ENCODE results near the gene CRK. TPM values are rescaled to one million over a fixed set of nuclear protein-coding genes. Genes with fewer than 3 reads are reported as not detected.

The CRK gene
- total RNA-seq, 1 experiment from 2014 or later = 41.8 TPM

DNA sequence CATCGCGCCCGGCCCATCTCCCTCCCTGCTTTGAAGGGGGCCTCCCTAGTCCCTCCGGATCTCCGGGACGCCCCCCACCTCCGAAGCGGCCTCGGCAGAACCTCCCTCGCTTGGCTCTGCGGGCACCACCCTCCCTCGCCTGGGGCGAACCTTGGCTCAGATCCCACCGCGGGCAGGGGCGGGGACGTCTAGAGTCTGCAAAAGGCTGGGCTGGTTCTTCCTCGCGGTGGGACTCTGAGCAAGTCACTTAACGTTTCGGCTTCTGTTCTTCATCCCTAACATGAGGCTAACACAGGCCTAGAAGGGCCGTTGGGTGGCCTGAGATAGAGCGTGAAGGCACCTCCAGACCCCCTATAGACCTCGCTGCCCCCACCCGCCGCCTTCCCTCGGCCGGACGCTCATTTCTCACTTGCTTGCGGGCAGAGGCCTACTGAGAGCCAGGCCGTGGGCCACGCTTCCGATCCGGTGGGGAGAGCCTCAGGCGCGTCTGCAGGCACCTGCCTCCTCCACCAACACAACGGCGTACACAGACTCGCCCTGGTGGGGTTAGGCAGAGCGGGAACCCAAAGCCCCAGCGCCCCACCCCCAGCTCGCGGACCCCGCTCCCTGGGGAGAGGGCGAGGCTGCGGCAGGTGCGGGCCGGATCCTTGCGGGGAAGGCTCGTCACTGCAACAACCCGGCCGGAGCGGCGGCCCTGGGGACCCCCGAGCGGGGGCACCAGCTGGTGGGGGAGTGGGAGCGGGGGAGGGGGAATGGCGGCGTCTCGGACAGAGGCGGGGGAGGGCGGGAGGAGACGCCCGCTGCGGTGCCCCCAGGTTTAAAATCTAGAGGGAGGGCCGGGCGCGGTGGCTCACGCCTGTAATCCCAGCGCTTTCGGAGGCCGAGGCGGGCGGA is 31.0 kb upstream of the CRK start:
- Histone ChIP-seq H3K9ac (ENCODE audit: low read length) (no peak overlapping the region), H4K20me1 (ENCODE audit: low read length) (no peaks in the 10 kb centered on the region), H3F3A (ENCODE audit: low read length, unreplicated experiment) (no peaks in the 10 kb centered on the region), H3K27me3 (ENCODE audit: low read length) (no peaks in the 10 kb centered on the region), H3K9me2 (replicated peaks; ENCODE audit: low read length) (no peaks in the 10 kb centered on the region), H3K4me1 (ENCODE audit: insufficient read depth, low read length) (peaks cover 16% of the 10 kb centered on the region; the same call in 1 of the 2 replicates), H3K4me2 (ENCODE audit: low read length) (no peak overlapping the region), H3K27ac (ENCODE audit: low read length) (no peak overlapping the region), H3K9me3 (ENCODE audit: low read length) (no peaks in the 10 kb centered on the region), H2AFZ (ENCODE audit: low read length) (no peak overlapping the region), H3K36me3 (ENCODE audit: low read depth, low read length) (no peaks in the 10 kb centered on the region; the same call in 1 of the 2 replicates), H3K4me3 (ENCODE audit: low read length) (no peak overlapping the region), H3K79me2 (ENCODE audit: low read length) (peaks cover 35% of the 10 kb centered on the region)
- TF ChIP-seq, protein P1, sequence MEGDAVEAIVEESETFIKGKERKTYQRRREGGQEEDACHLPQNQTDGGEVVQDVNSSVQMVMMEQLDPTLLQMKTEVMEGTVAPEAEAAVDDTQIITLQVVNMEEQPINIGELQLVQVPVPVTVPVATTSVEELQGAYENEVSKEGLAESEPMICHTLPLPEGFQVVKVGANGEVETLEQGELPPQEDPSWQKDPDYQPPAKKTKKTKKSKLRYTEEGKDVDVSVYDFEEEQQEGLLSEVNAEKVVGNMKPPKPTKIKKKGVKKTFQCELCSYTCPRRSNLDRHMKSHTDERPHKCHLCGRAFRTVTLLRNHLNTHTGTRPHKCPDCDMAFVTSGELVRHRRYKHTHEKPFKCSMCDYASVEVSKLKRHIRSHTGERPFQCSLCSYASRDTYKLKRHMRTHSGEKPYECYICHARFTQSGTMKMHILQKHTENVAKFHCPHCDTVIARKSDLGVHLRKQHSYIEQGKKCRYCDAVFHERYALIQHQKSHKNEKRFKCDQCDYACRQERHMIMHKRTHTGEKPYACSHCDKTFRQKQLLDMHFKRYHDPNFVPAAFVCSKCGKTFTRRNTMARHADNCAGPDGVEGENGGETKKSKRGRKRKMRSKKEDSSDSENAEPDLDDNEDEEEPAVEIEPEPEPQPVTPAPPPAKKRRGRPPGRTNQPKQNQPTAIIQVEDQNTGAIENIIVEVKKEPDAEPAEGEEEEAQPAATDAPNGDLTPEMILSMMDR (conservative IDR thresholded peaks at IDR 0.05; ENCODE audit: low read depth, low read length) = no peak
- TF ChIP-seq EZH2 (IDR thresholded peaks at IDR 0.05; ENCODE audit: low read length, unreplicated experiment) = no peak
- no peak for TF ChIP-seq EZH2phosphoT487 (IDR thresholded peaks at IDR 0.05; ENCODE audit: borderline replicate concordance, low read length)
- no peak for DNase-seq
- ChIA-PET CTCF (interaction anchor here (0.9 kb wide), 1 partner anchor 122 kb away, joined by 5 read pairs; no protein-coding TSS in a partner anchor), POLR2A (ENCODE audit: unreplicated experiment) (no interaction called here)
- intact Hi-C loops (cut with micrococcal nuclease) = no loop called here
- ATAC-seq = no peak
- BruUV-seq (replicated peaks) = no TSS peak

DNA sequence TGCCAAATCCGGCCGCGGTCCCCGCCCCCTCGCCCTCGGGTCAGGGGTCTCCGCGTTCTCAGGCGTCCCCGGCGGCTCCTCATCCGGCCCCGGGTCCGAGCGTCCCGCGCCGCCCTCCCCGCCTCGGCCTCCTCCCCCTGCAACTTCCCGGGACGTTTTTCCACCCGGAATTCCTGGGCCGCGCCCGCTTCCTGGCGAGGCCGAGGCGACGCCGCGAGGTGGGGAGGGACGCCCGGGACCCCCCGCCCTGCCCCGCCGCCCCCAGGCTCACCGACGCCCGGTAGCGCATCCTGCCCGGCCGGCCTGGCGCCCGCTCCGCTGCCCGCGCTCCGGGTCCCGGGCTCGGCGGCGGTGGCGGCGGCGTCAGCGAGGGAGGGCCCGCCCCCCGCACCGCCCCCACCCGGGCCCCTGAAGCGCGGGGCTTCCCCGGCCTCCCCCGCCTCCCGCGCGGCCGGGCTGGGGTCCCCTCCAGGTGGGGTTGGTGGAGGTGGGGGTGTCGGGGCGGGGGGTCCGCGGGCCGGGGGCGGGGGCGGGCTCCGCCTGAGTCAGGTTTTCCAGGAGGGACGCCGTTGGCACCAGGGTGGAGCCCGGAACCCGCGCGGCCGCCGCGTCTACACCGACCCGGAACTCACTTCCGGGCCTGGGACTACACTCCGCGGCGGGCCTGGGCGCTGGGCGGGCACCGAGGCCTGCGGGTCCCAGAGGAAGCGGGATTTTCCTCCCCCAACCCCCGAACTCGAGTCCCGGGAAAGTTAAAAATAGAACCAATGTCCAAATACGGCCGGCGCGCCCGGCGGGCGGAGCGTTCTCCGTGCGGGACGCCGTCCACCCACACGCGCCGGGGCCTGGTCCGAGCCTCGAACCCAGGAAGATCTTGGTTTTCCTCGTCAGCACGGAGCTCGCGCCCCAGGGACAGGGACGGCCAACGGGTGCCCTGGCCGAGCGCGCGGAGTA is 29.7 kb upstream of the CRK start:
- POLR2A ChIA-PET (ENCODE audit: unreplicated experiment) = no interaction called here
- intact Hi-C loops (cut with micrococcal nuclease) = no loop called here
- TSS peak; percentile 34 for BruUV-seq (replicated peaks)
- peak overlapping the region; percentile 81 for H3K9ac ChIP-seq (ENCODE audit: low read length)
- H2AFZ ChIP-seq (ENCODE audit: low read length) = peak overlapping the region; percentile 83
- TF ChIP-seq, protein P1 (conservative IDR thresholded peaks at IDR 0.05; ENCODE audit: low read depth, low read length) = no peak
- TF ChIP-seq EZH2 (IDR thresholded peaks at IDR 0.05; ENCODE audit: low read length, unreplicated experiment) = no peak
- no peak for TF ChIP-seq EZH2phosphoT487 (IDR thresholded peaks at IDR 0.05; ENCODE audit: borderline replicate concordance, low read length)
- H3K4me1 ChIP-seq (ENCODE audit: insufficient read depth, low read length) = peaks cover 16% of the 10 kb centered on the region; the same call in 1 of the 2 replicates
- no peaks in the 10 kb centered on the region for H4K20me1 ChIP-seq (ENCODE audit: low read length)
- no peaks in the 10 kb centered on the region; the same call in 1 of the 2 replicates for H3K36me3 ChIP-seq (ENCODE audit: low read depth, low read length)
- peak overlapping the region; percentile 60 for H3K27ac ChIP-seq (ENCODE audit: low read length)
- H3K4me3 ChIP-seq (ENCODE audit: low read length) = peak overlapping the region; percentile 68
- peak overlapping the region; percentile 94 for H3K4me2 ChIP-seq (ENCODE audit: low read length)
- no peaks in the 10 kb centered on the region for H3K9me2 ChIP-seq (replicated peaks; ENCODE audit: low read length)
- H3F3A ChIP-seq (ENCODE audit: low read length, unreplicated experiment) = no peaks in the 10 kb centered on the region
- ATAC-seq (peak; percentile 39), DNase-seq (peak; percentile 31)
- H3K9me3 ChIP-seq (ENCODE audit: low read length) = no peaks in the 10 kb centered on the region
- peaks cover 27% of the 10 kb centered on the region for H3K79me2 ChIP-seq (ENCODE audit: low read length)
- no peaks in the 10 kb centered on the region for H3K27me3 ChIP-seq (ENCODE audit: low read length)
- CTCF ChIA-PET = no interaction called here

Measured in PC-3 (cell line).